LNCAP (cell line): ENCODE data around the gene BEND2.

Source experiments
- TF ChIP-seq, protein P1 (sequence below): fragments of 450-650 bp; IDR thresholded peaks from 2 replicates; pipeline ENCODE4 v1.5.1; 2017; ENCODE audit warnings: mild to moderate bottlenecking

The BEND2 gene

GRCh38 chrX:18133605-18134004 lies 87.1 kb downstream of the BEND2 start:
- TF ChIP-seq, protein P1, sequence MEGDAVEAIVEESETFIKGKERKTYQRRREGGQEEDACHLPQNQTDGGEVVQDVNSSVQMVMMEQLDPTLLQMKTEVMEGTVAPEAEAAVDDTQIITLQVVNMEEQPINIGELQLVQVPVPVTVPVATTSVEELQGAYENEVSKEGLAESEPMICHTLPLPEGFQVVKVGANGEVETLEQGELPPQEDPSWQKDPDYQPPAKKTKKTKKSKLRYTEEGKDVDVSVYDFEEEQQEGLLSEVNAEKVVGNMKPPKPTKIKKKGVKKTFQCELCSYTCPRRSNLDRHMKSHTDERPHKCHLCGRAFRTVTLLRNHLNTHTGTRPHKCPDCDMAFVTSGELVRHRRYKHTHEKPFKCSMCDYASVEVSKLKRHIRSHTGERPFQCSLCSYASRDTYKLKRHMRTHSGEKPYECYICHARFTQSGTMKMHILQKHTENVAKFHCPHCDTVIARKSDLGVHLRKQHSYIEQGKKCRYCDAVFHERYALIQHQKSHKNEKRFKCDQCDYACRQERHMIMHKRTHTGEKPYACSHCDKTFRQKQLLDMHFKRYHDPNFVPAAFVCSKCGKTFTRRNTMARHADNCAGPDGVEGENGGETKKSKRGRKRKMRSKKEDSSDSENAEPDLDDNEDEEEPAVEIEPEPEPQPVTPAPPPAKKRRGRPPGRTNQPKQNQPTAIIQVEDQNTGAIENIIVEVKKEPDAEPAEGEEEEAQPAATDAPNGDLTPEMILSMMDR, result no peak

GRCh38 chrX:18129690-18130089 lies 91.0 kb downstream of the BEND2 start:
- TF ChIP-seq, protein P1, result no peak

GRCh38 chrX:18126971-18127370 lies 93.7 kb downstream of the BEND2 start:
- TF ChIP-seq, protein P1, result no peak

DNA sequence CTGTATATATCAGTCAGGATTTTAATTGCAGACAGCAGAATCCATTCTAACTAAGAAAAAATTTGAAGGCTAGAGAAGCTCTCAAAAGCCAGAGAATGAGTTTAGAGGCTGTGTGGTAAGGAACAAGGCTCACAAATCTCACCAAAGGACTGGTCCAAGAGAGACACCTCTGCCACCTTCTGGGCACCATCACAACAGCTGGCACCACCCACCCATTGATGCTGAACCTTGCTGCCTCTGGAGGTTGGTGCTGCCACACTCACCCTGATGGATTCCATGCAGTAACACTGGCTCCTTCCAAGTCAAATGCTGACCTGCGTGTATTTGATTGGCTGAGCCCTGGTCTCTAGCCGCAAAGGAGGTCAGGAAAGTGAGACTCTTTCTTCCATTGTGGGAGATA lies 100.8 kb downstream of the BEND2 start:
- TF ChIP-seq, protein P1, result peak; percentile 31; the same call in 1 of the 2 replicates
